Stimulated activated naive B cell treated with anti-CD40 and anti-IgM and Interleukin-4, amounts not matched to agents 10 μg/mL and 1 μg/mL and 100 μg/mL, for 72 hours (primary cell): ENCODE results near the gene RLBP1.

Experiments used
- ATAC-seq, 2 donors: fragments of 150-1000 bp; cut with Tn5 transposase; replicated peaks; 2 replicates each; pipeline ENCODE4 v1.10.0; 2021; ENCODE audit warnings: moderate library complexity in 1 of 2
- DNase-seq: peaks from one replicate; pipeline ENCODE4 v3.0.0; 2021
- H3K27ac Mint-ChIP-seq: one replicate; pipeline ENCODE4 v1.8.0; 2022; ENCODE audit warnings: mild to moderate bottlenecking, mixed read lengths
- H3K27me3 Mint-ChIP-seq, 2 donors: one replicate each; pipeline ENCODE4 v1.8.0; 2022; ENCODE audit warnings: mixed read lengths in 2 of 2
- H3K36me3 Mint-ChIP-seq, 2 donors: one replicate each; pipeline ENCODE4 v1.8.0; 2022; ENCODE audit warnings: mixed read lengths in 2 of 2, mild to moderate bottlenecking in 1 of 2
- H3K4me1 Mint-ChIP-seq, 2 donors: one replicate each; pipeline ENCODE4 v1.8.0; 2022; ENCODE audit warnings: mixed read lengths in 2 of 2, mild to moderate bottlenecking in 1 of 2
- H3K4me3 Mint-ChIP-seq, 2 donors: one replicate each; pipeline ENCODE4 v1.8.0; 2022; ENCODE audit warnings: mild to moderate bottlenecking in 2 of 2, mixed read lengths in 2 of 2, moderate library complexity in 1 of 2
- H3K9me3 Mint-ChIP-seq, 2 donors: one replicate each; pipeline ENCODE4 v1.8.0; 2022; ENCODE audit warnings: mixed read lengths in 2 of 2, mild to moderate bottlenecking in 1 of 2

The RLBP1 gene

DNA sequence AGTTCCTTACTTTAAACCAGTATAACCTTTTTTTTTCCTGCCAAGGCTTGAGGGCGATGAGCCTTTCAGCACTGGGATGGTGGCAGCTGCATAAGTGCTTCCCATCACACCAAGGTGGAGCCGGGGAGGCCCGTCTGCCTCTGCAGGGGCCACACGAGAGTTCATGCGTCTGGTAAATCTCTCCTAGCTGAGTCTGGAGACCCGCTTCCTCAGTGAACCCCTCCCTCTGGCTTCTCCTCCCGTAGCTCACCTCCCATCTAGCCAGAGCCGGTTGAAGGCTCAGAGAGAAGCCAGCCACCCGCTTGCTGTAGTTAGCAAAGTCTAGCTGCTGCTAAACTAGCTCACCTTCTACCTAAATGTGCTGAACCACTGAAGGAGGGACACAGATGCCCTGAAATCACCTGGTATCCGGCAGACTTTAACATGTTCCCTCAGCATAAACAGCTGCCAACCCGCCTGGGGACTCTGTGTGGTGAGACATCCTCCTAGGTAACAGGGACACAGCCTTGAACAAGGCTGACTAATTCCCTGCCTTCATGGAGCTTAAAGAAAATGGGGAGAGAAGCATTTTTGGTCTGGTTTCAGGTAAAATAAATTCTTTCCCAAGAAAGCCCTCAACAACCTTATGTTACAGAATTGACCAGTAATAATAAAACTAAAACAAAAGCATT, 42.9 kb downstream of the RLBP1 start:
- no peak overlapping the region for H3K4me3 Mint-ChIP-seq
- H3K36me3 Mint-ChIP-seq, result peaks cover 24 to 41% of the 10 kb centered on the region in 2 donors
- DNase-seq (no peak), ATAC-seq (no peak)
- H3K27me3 Mint-ChIP-seq, result no peaks in the 10 kb centered on the region
- H3K4me1 Mint-ChIP-seq, result peaks cover 22 to 39% of the 10 kb centered on the region in 2 donors
- H3K9me3 Mint-ChIP-seq, result no peaks in the 10 kb centered on the region
- H3K27ac Mint-ChIP-seq, result no peak overlapping the region

DNA sequence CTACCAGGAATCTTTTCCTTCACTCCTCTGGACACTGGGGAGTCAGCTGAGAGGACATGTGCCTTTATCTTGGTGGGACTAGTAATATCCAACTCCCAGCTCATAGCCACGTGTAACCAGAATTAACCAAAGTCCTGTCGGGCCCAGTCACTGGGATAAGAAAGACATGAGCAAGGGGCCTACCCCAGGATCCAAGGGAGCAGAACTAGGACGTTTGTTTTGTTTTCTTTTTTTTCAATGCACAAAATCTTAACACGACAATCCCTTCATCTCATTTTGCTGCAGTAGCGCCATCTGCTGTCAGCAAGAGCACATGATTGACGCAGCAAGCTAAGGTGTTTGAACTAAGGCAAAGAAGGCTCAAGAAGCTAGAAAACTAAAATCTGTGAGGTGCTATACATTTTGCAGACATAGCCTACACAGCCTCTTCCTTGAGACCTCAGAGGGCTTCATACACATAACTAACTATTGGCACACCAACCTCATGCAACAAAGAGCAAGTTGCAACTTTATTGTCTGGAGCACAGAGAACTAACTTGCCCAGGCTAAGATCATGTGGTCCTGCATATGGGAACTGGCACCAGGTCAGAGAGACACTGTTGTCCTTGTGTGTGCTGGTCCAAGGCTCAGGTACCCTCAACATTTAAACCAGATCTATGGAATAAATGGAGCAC, 43.6 kb downstream of the RLBP1 start:
- no peaks in the 10 kb centered on the region for H3K9me3 Mint-ChIP-seq
- peaks cover 26 to 38% of the 10 kb centered on the region in 2 donors for H3K36me3 Mint-ChIP-seq
- ATAC-seq, result peak; percentile 35 to 55
- no peaks in the 10 kb centered on the region for H3K27me3 Mint-ChIP-seq
- no peak overlapping the region for H3K27ac Mint-ChIP-seq
- H3K4me3 Mint-ChIP-seq, result no peak overlapping the region
- peak; percentile 40 for DNase-seq
- peaks cover 22 to 39% of the 10 kb centered on the region in 2 donors for H3K4me1 Mint-ChIP-seq

DNA sequence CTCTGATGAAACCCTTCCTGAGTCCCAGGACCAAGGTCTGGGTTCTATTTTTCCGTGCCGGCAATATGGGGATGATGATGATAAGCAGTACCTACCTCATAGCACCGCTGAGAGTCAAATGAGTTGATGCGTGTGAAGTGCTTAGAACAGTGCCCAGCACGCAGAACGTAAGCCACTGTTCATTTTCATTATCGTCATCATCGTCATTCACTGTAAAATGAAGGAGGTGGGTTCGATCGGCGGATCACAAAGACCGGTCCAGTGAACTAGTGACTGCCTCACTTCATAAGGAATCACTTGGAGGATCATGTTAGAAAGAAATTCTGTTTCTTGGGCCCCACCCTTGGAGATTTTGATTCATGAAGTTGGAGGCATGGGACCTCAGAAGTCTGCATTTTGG, 44.3 kb downstream of the RLBP1 start:
- Mint-ChIP-seq H3K4me1 (peaks cover 22 to 39% of the 10 kb centered on the region in 2 donors), H3K36me3 (peaks cover 26 to 34% of the 10 kb centered on the region in 2 donors), H3K9me3 (no peaks in the 10 kb centered on the region), H3K27me3 (no peaks in the 10 kb centered on the region), H3K4me3 (no peak overlapping the region), H3K27ac (no peak overlapping the region)
- DNase-seq (no peak), ATAC-seq (no peak)

DNA sequence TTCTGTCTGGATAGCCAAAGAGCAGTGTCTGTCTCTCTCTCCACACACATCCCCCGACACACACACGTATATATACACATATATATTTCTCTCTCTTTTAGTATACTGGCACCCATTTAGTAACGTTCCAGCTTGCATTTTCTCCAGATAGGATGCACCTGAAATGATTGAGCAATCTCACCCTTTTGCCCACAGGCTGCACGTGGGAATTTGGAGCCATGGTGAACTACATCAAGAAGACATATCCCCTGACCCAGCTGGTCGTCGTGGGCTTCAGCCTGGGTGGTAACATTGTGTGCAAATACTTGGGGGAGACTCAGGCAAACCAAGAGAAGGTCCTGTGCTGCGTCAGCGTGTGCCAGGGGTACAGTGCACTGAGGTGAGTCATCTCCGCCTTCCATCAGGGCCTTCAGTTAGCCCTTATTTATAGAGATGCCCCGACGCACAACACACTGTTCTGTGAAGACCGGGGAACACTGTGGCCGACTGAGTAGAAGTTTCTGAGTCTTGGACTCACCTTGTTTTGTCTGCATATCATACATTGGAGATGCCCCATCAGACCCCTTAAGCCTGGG, 45.7 kb downstream of the RLBP1 start:
- ATAC-seq (no peak), DNase-seq (no peak)
- Mint-ChIP-seq H3K36me3 (peaks cover 21 to 28% of the 10 kb centered on the region in 2 donors), H3K4me1 (peaks cover 22 to 34% of the 10 kb centered on the region in 2 donors), H3K27me3 (no peaks in the 10 kb centered on the region), H3K9me3 (no peaks in the 10 kb centered on the region), H3K27ac (no peak overlapping the region), H3K4me3 (no peak overlapping the region)

DNA sequence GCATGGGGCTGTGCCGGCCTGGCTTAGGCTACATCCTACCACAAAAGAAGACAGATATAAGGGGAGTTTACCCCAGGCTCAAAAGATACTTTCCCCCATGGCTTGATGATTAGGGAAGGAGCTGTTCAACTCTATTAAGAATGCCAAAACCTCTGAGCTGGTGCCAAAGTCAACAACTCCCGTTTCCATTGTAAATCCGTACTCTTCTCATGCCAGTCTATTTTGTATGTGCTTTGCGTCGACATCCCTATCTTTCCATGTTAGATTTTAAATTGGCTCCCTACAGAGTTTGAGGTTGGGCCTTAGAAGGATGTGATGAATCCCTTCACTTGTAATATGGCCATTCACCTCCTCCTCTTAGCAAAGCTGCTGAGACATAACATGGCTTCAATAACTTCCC, 46.9 kb downstream of the RLBP1 start:
- peaks cover 14 to 22% of the 10 kb centered on the region in 2 donors for H3K4me1 Mint-ChIP-seq
- H3K27me3 Mint-ChIP-seq, result no peaks in the 10 kb centered on the region
- no peak overlapping the region for H3K27ac Mint-ChIP-seq
- DNase-seq (no peak), ATAC-seq (no peak)
- H3K9me3 Mint-ChIP-seq, result no peaks in the 10 kb centered on the region
- H3K4me3 Mint-ChIP-seq, result no peak overlapping the region
- H3K36me3 Mint-ChIP-seq, result peaks cover 23 to 30% of the 10 kb centered on the region in 2 donors

DNA sequence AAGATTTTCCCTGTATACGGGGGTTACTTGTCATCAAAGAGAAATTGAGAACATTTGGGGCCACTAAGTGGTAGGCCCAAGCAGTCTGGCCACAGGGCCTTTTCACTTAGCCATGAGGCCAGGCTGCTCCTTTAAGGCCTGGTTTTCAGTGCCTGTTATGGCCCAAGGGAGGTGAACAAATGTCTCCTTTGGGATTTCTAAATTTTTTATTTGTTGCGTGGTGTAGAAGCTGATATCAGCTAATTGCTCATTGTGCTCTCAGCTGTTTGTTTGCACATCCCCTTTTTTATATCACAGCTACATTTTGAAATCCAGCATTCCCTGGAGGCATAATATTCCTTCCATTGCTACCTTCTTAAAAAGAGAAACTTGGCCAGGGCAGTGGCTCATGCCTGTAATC, 48.5 kb downstream of the RLBP1 start:
- ATAC-seq (no peak), DNase-seq (no peak)
- H3K27me3 Mint-ChIP-seq, result no peaks in the 10 kb centered on the region
- no peak overlapping the region for H3K27ac Mint-ChIP-seq
- no peaks in the 10 kb centered on the region for H3K9me3 Mint-ChIP-seq
- no peak overlapping the region for H3K4me3 Mint-ChIP-seq
- peaks cover 14 to 28% of the 10 kb centered on the region in 2 donors for H3K36me3 Mint-ChIP-seq
- peaks cover 7 to 14% of the 10 kb centered on the region in 2 donors for H3K4me1 Mint-ChIP-seq

DNA sequence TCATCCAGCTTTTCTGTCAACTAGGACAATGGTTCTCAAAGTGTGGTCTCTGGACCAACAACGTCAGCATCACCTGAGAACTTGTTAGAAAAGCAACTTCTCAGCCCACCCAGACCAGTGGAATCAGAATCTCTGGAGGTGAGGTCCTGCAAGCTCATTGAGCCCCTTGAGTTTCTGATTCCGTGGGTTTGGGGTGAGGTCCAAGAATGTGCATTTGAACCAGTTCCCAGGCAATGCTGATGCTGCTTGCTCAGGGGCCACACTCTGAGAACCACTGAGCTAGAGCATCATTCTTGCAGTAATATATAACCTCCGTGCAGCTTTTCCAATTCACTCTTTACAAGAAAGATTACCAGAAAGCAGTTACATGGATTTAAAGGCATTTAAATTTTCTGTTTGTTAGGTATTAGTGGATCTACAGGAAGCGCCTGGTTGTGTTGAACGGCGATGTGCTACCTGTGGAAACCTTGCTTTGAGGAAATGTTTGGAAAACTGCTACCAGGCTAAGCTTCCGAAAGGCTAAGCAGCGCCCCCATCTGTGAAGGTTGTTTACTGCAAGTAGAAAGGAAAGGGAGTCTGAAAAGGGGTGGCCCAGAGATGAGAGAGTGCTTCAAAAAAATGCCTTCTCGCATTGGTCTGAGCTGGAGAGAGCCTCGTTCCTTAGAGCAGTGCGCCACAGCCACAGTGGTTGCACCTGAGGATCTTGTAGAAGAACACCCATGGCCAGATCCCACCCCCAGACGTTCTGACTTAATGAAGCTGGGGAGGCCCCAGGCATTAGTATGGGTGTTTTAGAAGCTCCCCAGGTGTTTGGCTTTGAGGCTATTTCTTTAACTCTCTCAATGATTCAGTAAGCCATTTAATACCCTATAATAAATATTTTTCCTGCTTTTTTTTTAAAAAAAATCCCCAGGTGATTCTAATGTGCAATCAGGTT, 50.0 kb downstream of the RLBP1 start:
- Mint-ChIP-seq H3K4me3 (no peak overlapping the region), H3K9me3 (no peaks in the 10 kb centered on the region), H3K27ac (no peak overlapping the region), H3K27me3 (no peaks in the 10 kb centered on the region), H3K4me1 (peaks cover 10 to 22% of the 10 kb centered on the region in 2 donors), H3K36me3 (peaks cover 6 to 19% of the 10 kb centered on the region in 2 donors)
- no peak for DNase-seq
- ATAC-seq, result no peak

DNA sequence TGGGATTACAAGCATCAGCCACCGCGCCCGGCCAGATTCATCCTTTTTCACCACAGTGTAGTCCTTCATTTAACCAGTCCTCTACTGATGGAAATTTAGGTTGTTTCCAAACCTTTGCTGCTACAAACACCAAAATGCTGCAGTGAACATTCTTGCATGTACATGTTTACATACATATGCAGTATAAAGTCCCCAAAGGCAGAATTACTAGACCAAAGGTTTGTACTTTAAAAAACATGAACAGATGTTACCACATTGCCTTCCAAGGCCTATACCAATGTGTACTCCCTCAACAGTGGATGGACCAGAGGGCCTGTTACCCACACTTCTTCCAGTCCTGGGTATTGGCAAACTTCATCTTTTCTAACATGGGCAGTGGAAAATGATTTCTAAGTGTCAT, 51.0 kb downstream of the RLBP1 start:
- H3K27ac Mint-ChIP-seq, result no peak overlapping the region
- H3K27me3 Mint-ChIP-seq, result no peaks in the 10 kb centered on the region
- peaks cover 5 to 11% of the 10 kb centered on the region in 2 donors for H3K36me3 Mint-ChIP-seq
- no peak overlapping the region for H3K4me3 Mint-ChIP-seq
- peaks cover 10 to 22% of the 10 kb centered on the region in 2 donors for H3K4me1 Mint-ChIP-seq
- ATAC-seq, result no peak
- DNase-seq, result no peak
- H3K9me3 Mint-ChIP-seq, result no peaks in the 10 kb centered on the region

DNA sequence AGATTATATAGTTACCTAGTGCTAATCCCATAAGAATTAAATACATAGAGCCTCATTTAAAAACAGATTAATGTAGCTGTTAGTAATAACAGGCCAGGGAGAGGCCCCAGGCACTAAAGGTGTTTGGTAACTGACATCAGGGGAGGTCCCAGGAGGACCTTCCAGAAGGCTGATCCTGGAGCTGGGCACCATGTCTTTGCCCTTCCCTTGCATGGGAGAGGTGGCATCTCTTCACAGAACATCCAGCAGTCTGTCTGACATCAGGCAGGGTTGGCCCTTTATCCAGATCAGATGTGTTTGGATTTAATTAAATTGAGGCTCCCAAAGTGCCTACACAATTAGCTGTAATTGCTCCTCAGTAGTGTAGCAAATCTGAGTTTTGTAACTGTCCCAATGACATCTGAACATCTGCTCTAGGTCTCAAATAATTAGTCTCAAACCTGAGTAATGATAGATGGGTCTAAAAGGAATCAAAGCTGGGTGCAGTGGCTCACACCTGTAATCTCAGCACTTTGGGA, 53.0 kb downstream of the RLBP1 start:
- H3K36me3 Mint-ChIP-seq, result peaks cover 4 to 10% of the 10 kb centered on the region in 2 donors
- ATAC-seq (no peak), DNase-seq (no peak)
- no peak overlapping the region for H3K4me3 Mint-ChIP-seq
- no peaks in the 10 kb centered on the region for H3K9me3 Mint-ChIP-seq
- peaks cover 10 to 22% of the 10 kb centered on the region in 2 donors for H3K4me1 Mint-ChIP-seq
- H3K27ac Mint-ChIP-seq, result peak overlapping the region; percentile 31
- no peaks in the 10 kb centered on the region for H3K27me3 Mint-ChIP-seq

DNA sequence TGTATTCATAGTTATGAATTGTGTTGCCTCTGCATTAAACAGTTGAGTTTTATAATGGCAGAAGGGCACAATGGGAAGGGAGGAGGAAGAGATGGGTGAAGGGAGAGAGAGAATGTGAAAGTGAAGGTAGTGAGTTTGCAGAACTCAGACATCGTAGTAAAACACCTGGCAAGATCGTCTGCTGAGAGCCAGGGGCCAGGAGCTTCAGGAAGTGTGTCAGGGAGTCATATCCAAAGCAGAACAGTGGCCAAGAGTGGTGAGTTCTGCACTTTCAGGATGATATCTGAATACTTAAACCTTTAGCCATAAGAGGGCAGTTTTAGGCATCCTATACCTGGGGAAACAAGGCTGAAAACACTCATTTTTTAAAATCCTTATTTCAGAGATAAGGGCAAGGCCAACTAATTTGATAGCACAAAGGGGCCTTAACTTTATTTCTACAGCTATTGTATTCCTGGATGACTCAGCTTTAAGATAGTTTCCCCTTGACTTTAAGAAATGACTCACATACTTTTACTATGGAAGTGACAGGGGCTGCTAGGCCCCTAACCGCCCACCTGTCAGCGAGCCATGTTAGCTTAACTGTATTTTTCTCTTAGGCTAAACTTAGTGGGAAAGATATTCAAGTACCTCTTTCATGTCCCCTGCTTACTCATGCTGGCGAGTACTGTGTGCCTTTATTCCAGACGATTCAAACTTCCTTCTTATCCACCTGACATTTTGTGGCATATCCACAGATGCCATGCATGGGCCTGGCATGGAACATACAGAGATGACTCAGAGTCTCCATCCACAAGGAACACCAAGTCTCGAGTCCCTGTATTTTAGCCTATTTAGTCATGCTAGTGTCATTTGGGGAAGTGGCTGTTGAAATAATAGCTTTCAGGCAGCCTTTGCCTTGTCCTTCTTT, 53.9 kb downstream of the RLBP1 start:
- H3K4me1 Mint-ChIP-seq, result peaks cover 10 to 22% of the 10 kb centered on the region in 2 donors
- H3K9me3 Mint-ChIP-seq, result no peaks in the 10 kb centered on the region
- ATAC-seq (peak; percentile 88 to 89), DNase-seq (peak; percentile 44)
- peak overlapping the region; percentile 14 to 68 for H3K4me3 Mint-ChIP-seq
- H3K36me3 Mint-ChIP-seq, result peaks cover 4 to 15% of the 10 kb centered on the region in 2 donors
- no peaks in the 10 kb centered on the region for H3K27me3 Mint-ChIP-seq
- peak overlapping the region; percentile 85 for H3K27ac Mint-ChIP-seq

DNA sequence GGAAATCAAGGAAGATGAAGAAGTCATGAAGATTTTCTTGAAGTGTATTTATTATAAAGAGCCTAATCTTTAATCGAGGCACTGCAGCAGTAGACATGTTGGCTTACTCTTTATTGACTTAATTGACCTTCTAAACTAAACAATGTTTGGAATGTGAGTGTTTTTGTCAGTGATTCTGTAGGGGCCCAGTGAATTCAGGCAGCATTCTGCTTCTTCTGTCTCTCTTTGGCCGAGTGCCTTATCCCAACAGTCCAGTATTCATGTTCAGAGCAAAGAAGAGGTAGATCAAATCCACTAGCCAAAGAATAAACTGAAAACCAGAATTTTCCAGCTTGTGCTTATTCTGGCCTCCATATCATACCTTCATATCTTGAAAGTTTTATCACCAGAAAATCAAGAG, 55.7 kb downstream of the RLBP1 start:
- no peak overlapping the region for H3K27ac Mint-ChIP-seq
- no peak overlapping the region for H3K4me3 Mint-ChIP-seq
- H3K36me3 Mint-ChIP-seq, result peaks cover 6 to 23% of the 10 kb centered on the region in 2 donors
- no peaks in the 10 kb centered on the region for H3K9me3 Mint-ChIP-seq
- peaks cover 10 to 22% of the 10 kb centered on the region in 2 donors for H3K4me1 Mint-ChIP-seq
- no peaks in the 10 kb centered on the region for H3K27me3 Mint-ChIP-seq
- ATAC-seq, result no peak
- DNase-seq, result no peak

DNA sequence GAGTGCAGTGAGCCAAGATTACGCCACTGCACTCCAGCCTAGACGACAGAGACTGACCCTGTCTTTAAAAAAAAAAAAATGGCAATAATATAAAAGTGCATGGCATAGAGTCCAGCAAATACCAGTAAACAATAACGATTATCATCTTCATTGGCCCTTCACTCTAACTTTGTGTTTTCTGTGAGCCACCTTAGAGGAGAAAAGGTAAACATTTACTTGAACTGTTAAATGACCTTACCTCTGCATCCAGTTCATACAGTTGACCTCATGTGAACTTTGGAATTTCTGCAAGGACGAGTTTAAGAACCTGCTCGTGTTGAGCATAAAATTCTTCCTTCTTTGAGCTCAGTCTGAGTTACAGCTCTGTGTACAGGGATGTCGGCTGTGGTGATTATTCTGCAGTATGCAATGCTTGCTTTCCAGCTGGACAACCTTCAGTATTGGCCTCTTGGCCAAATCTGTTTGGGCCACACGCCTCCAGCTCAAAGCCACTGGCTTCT, 56.6 kb downstream of the RLBP1 start:
- Mint-ChIP-seq H3K36me3 (peaks cover 4 to 21% of the 10 kb centered on the region in 2 donors), H3K27ac (no peak overlapping the region), H3K4me1 (peaks cover 10 to 22% of the 10 kb centered on the region in 2 donors), H3K4me3 (no peak overlapping the region), H3K9me3 (no peaks in the 10 kb centered on the region), H3K27me3 (no peaks in the 10 kb centered on the region)
- DNase-seq (no peak), ATAC-seq (no peak)
